Endothelial cell of umbilical vein (primary cell): ENCODE results near the gene NSMCE1. TPM values are rescaled to one million over a fixed set of nuclear protein-coding genes. Genes with fewer than 3 reads are reported as not detected.

ENCODE experiments used
- BruUV-seq: library from RNA; stranded (reverse); fragments of 400-500 nt; replicated peaks from 2 replicates; lab custom pipeline; 2021; lab: Mats Ljungman, UMichigan
- CTCF ChIA-PET: fragments of 300-600, 350-600 bp; sonication (Branson Sonifier 250); formaldehyde crosslinking; loops from one replicate; lab custom pipeline; 2021; ENCODE audit warnings: antibody characterized with exemption, inconsistent platforms; lab: Charles Lee
- POLR2A ChIA-PET: fragments of 300-600, 350-600 bp; sonication (Branson Sonifier 250); formaldehyde crosslinking; loops from one replicate; lab custom pipeline; 2021; ENCODE audit warnings: antibody characterized with exemption, inconsistent platforms; lab: Charles Lee
- DNase-seq: peaks from one replicate; pipeline ENCODE4 v3.0.0-alpha.2; 2011; ENCODE audit warnings: low read depth, low spot score
- FAIRE-seq: peaks from 2 replicates; lab custom pipeline; 2011; peaks lifted over from hg19 to GRCh38; lab: Jason Lieb, UNC
- H2AFZ ChIP-seq: 2 replicates; pipeline ENCODE4 v1.6.0; 2012; ENCODE audit warnings: low read depth, low read length, control low read depth, inconsistent platforms
- H3K27ac ChIP-seq: 2 replicates; pipeline ENCODE4 v1.5.1; 2011; ENCODE audit warnings: low read depth, mild to moderate bottlenecking, control low read depth, low read length, moderate library complexity; ENCODE audit not compliant: insufficient read depth
- H3K27me3 ChIP-seq, 2 experiments: 2 replicates each; pipeline versions ENCODE4 v1.6.0 to v1.6.1; 2011; ENCODE audit warnings: low read length in 2 of 2, mixed read lengths in 1 of 2; ENCODE audit not compliant: control insufficient read depth in 2 of 2, insufficient read depth in 2 of 2
- H3K36me3 ChIP-seq, 2 experiments: 2 replicates in 1 of 2; 3 replicates in 1 of 2; pipeline ENCODE4 v1.5.1; 2011; ENCODE audit warnings: low read length in 2 of 2, mild to moderate bottlenecking in 1 of 2, moderate library complexity in 1 of 2; ENCODE audit not compliant: control insufficient read depth in 2 of 2, insufficient read depth in 2 of 2; ENCODE audit errors: extremely low read depth in 1 of 2
- H3K4me1 ChIP-seq: 3 replicates; pipeline ENCODE4 v1.5.1; 2011; ENCODE audit warnings: mild to moderate bottlenecking, low read length; ENCODE audit not compliant: control insufficient read depth, insufficient read depth; ENCODE audit errors: extremely low read depth
- H3K4me2 ChIP-seq: 2 replicates; pipeline ENCODE4 v1.6.1; 2011; ENCODE audit warnings: low read length, control low read depth, mixed read lengths; ENCODE audit not compliant: insufficient read depth
- H3K4me3 ChIP-seq, 3 experiments: fragments of 200-600 bp in 1 of 3; sonication (generic), shearing (Covaris generic) in 1 of 3; replicated peaks in 1 of 3; 2 replicates each; pipeline ENCODE4 v1.5.1; 2011 to 2016; ENCODE audit warnings: control low read depth in 3 of 3, low read length in 3 of 3, mild to moderate bottlenecking in 2 of 3, inconsistent platforms in 1 of 3, low read depth in 1 of 3, moderate library complexity in 1 of 3; ENCODE audit not compliant: insufficient read depth in 1 of 3
- H3K79me2 ChIP-seq: 2 replicates; pipeline ENCODE4 v1.6.0; 2012; ENCODE audit warnings: low read length, inconsistent platforms; ENCODE audit not compliant: control insufficient read depth, insufficient read depth
- H3K9ac ChIP-seq: replicated peaks from 2 replicates; pipeline ENCODE3; 2011; ENCODE audit warnings: low read length, control low read depth; ENCODE audit not compliant: insufficient read depth; ENCODE audit errors: extremely low read depth
- H3K9me1 ChIP-seq: replicated peaks from 3 replicates; pipeline ENCODE4 v1.6.0; 2011; ENCODE audit warnings: mild to moderate bottlenecking, low read length; ENCODE audit not compliant: control insufficient read depth, insufficient read depth; ENCODE audit errors: extremely low read depth
- H3K9me3 ChIP-seq: replicated peaks from 2 replicates; pipeline ENCODE4 v1.5.1; 2012; ENCODE audit warnings: low read length, inconsistent platforms; ENCODE audit not compliant: control insufficient read depth, insufficient read depth
- H4K20me1 ChIP-seq: replicated peaks from 2 replicates; pipeline ENCODE3; 2011; ENCODE audit warnings: mild to moderate bottlenecking, low read length; ENCODE audit not compliant: control insufficient read depth, insufficient read depth; ENCODE audit errors: extremely low read depth
- CTCF ChIP-seq, 2 donors: IDR thresholded peaks; 1 replicate in 1 of 2; 2 replicates in 1 of 2; pipeline ENCODE4 v1.5.1; 2011; ENCODE audit warnings: low read length in 2 of 2, mild to moderate bottlenecking in 2 of 2, moderate library complexity in 2 of 2, control low read depth in 1 of 2, inconsistent platforms in 1 of 2, low read depth in 1 of 2; ENCODE audit not compliant: insufficient read depth in 1 of 2; ENCODE audit errors: extremely low read depth in 1 of 2
- EZH2 ChIP-seq: IDR thresholded peaks from 2 replicates; pipeline ENCODE4 v1.6.1; 2012; ENCODE audit warnings: borderline replicate concordance, low read depth, mild to moderate bottlenecking, moderate library complexity, low read length, inconsistent platforms; ENCODE audit not compliant: severe bottlenecking
- FOS ChIP-seq: IDR thresholded peaks from 2 replicates; pipeline ENCODE4 v1.6.1; 2011; ENCODE audit warnings: mild to moderate bottlenecking, low read length, moderate library complexity, borderline replicate concordance; ENCODE audit not compliant: insufficient read depth
- GATA2 ChIP-seq: IDR thresholded peaks from 2 replicates; pipeline ENCODE4 v1.7.0; 2011; ENCODE audit warnings: low read depth, mild to moderate bottlenecking, moderate library complexity, mixed read lengths, low read length; ENCODE audit not compliant: insufficient read length, insufficient read depth
- JUN ChIP-seq: IDR thresholded peaks from 2 replicates; pipeline ENCODE4 v1.6.1; 2011; ENCODE audit warnings: borderline replicate concordance, low read depth; ENCODE audit not compliant: insufficient read length, insufficient read depth
- MYC ChIP-seq: IDR thresholded peaks from one replicate; pipeline ENCODE4 v1.6.1; 2011; ENCODE audit warnings: mild to moderate bottlenecking, low read depth, low read length
- POLR2A ChIP-seq: IDR thresholded peaks from 2 replicates; pipeline ENCODE4 v1.6.1; 2012; ENCODE audit warnings: low read depth, mild to moderate bottlenecking, control low read depth, low read length
- POLR2AphosphoS5 ChIP-seq: IDR thresholded peaks from 2 replicates; pipeline ENCODE4 v1.6.1; 2012; ENCODE audit warnings: low read depth, mild to moderate bottlenecking, control low read depth, low read length, moderate library complexity; ENCODE audit not compliant: insufficient read depth
- dilution Hi-C: fragments of 300-500 bp; cut with MboI; formaldehyde crosslinking; loops from one replicate; pipeline ENCODE4 v1.15.0; 2019; ENCODE audit warnings: low sequenced_read_pairs; ENCODE audit not compliant: extremely low pct_ligation_motif_present
- intact Hi-C: fragments of 100-400 bp; cut with micrococcal nuclease; formaldehyde crosslinking; loops from one replicate; pipeline ENCODE4 v1.10.0; 2022
- polyA plus RNA-seq, 4 experiments: library from polyadenylated mRNA; depleted of rRNA in 3 of 4; stranded (reverse) in 3 of 4; unstranded in 1 of 4; fragments of >200 nt; gene quantifications; 2 replicates each; pipeline versions ENCODE4 v1.2.1 to v1.2.3, GENCODE V29; 2011 to 2012; ENCODE audit warnings: missing spikeins in 1 of 4
- total RNA-seq: library from RNA; stranded (reverse); gene quantifications from 2 replicates; pipeline ENCODE4 v1.2.3, GENCODE V29; 2021
- TF ChIP-seq, protein P1 (sequence below): IDR thresholded peaks from 2 replicates; pipeline ENCODE4 v1.6.1; 2011; ENCODE audit not compliant: insufficient read depth, insufficient read length

NSMCE1 gene
- total and polyA plus RNA-seq, 2 donors (not counting 3 experiments of a cell fraction or from before 2014, with no cell fraction given), result 23.8 to 42.0 TPM

DNA sequence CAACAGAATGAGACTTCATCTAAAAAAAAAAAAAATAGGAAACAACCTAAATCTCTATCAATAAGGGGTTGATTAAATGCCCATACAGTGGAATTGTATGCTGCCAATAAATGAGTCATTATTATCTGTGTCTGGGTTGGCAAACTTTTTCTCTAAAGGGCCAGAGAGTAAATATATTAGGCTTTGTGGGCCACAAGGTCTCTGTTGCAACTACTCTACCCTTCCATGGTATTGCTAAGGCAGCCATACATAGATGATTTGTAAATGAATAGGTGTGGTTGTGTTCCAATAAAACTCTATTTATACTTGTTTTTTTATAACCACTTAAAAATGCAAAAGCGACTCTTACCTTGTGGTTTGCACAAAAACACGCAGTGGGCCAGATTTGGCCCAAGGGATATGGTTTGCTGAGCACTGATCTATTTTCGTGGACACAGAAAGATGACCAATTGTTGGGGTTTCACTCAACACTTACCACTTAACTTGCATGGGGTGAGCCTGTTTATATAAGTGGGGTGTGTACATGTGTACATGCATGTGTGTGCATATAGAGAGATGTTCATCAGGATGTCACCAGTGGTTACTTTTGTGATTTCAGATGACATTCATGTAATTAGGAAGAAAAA lies 32.8 kb upstream of the NSMCE1 start:
- H3K4me1 ChIP-seq, result peaks cover 23% of the 10 kb centered on the region
- H4K20me1 ChIP-seq, result no peaks in the 10 kb centered on the region
- CTCF ChIA-PET, result no interaction called here
- H3K9me1 ChIP-seq, result no peaks in the 10 kb centered on the region
- H2AFZ ChIP-seq, result no peak overlapping the region
- TF ChIP-seq FOS (no peak), JUN (no peak), CTCF (IDR thresholded peaks at IDR 0.05; ENCODE audit: extremely low read depth in 1 of 2, insufficient read depth in 1 of 2, low read depth in 1 of 2, low read length in 2 of 2) (no peak), EZH2 (no peak), POLR2AphosphoS5 (no peak), MYC (no peak), GATA2 (no peak), POLR2A (no peak)
- TF ChIP-seq, protein P1, sequence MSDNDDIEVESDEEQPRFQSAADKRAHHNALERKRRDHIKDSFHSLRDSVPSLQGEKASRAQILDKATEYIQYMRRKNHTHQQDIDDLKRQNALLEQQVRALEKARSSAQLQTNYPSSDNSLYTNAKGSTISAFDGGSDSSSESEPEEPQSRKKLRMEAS, result no peak
- H3K9ac ChIP-seq, result no peak overlapping the region
- H3K4me3 ChIP-seq, result no peak overlapping the region
- DNase-seq, result no peak
- POLR2A ChIA-PET, result no interaction called here
- no peaks in the 10 kb centered on the region for H3K79me2 ChIP-seq
- H3K27ac ChIP-seq, result no peak overlapping the region
- H3K27me3 ChIP-seq, result no peaks in the 10 kb centered on the region
- intact Hi-C loops, result no loop called here
- H3K4me2 ChIP-seq, result no peak overlapping the region
- no peaks in the 10 kb centered on the region for H3K36me3 ChIP-seq
- FAIRE-seq, result no peak
- BruUV-seq, result no TSS peak
- dilution Hi-C loops, result no loop called here
- H3K9me3 ChIP-seq, result no peaks in the 10 kb centered on the region
